RWPE1 (cell line): ENCODE measurements around the gene PSMG4.

Experiments used
- CTCF ChIA-PET: fragments of 350-600 bp; sonication (Branson Sonifier 250); formaldehyde crosslinking; extraction: SDS; loops from one replicate; lab custom pipeline; 2021; lab: Yijun Ruan, JAX
- POLR2A ChIA-PET: fragments of 400-600 bp; formaldehyde crosslinking; extraction: SDS; loops from one replicate; lab custom pipeline; 2020; ENCODE audit warnings: antibody characterized with exemption; ENCODE audit not compliant: low non-redundant PET; lab: Yijun Ruan, JAX
- DNase-seq: peaks from one replicate; pipeline ENCODE4 v3.0.0; 2012; ENCODE audit warnings: low spot score
- H3K27ac ChIP-seq: fragments of 450-650 bp; 2 replicates; pipeline ENCODE4 v1.5.1; 2017
- TF ChIP-seq, protein P1 (sequence below): fragments of 450-650 bp; conservative IDR thresholded peaks from 2 replicates; pipeline ENCODE4 v1.5.1; 2017; ENCODE audit warnings: low read depth, mild to moderate bottlenecking

PSMG4 gene

GRCh38 chr6:3314621-3315467, 56.1 kb downstream of the PSMG4 start:
- DNase-seq, result no peak
- H3K27ac ChIP-seq, result no peak overlapping the region
- TF ChIP-seq, protein P1, sequence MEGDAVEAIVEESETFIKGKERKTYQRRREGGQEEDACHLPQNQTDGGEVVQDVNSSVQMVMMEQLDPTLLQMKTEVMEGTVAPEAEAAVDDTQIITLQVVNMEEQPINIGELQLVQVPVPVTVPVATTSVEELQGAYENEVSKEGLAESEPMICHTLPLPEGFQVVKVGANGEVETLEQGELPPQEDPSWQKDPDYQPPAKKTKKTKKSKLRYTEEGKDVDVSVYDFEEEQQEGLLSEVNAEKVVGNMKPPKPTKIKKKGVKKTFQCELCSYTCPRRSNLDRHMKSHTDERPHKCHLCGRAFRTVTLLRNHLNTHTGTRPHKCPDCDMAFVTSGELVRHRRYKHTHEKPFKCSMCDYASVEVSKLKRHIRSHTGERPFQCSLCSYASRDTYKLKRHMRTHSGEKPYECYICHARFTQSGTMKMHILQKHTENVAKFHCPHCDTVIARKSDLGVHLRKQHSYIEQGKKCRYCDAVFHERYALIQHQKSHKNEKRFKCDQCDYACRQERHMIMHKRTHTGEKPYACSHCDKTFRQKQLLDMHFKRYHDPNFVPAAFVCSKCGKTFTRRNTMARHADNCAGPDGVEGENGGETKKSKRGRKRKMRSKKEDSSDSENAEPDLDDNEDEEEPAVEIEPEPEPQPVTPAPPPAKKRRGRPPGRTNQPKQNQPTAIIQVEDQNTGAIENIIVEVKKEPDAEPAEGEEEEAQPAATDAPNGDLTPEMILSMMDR, result no peak
- CTCF ChIA-PET, result no interaction called here
- POLR2A ChIA-PET, result no interaction called here

- DNase-seq, result no peak
- ChIA-PET POLR2A (no interaction called here), CTCF (no interaction called here)
- TF ChIP-seq, protein P1, result no peak
- no peak overlapping the region for H3K27ac ChIP-seq
Measured at GRCh38 chr6:3315841-3316240, 57.1 kb downstream of the PSMG4 start.

- CTCF ChIA-PET, result no interaction called here
- POLR2A ChIA-PET, result no interaction called here
- no peak overlapping the region for H3K27ac ChIP-seq
- TF ChIP-seq, protein P1, result no peak
- DNase-seq, result no peak
Measured at GRCh38 chr6:3316331-3316730, 57.6 kb downstream of the PSMG4 start.

GRCh38 chr6:3316818-3317217, 58.1 kb downstream of the PSMG4 start:
- no peak overlapping the region for H3K27ac ChIP-seq
- ChIA-PET CTCF (no interaction called here), POLR2A (no interaction called here)
- TF ChIP-seq, protein P1, result no peak
- DNase-seq, result no peak
